Measurements from ENCODE around the gene MYH4.

MYH4 gene

DNA sequence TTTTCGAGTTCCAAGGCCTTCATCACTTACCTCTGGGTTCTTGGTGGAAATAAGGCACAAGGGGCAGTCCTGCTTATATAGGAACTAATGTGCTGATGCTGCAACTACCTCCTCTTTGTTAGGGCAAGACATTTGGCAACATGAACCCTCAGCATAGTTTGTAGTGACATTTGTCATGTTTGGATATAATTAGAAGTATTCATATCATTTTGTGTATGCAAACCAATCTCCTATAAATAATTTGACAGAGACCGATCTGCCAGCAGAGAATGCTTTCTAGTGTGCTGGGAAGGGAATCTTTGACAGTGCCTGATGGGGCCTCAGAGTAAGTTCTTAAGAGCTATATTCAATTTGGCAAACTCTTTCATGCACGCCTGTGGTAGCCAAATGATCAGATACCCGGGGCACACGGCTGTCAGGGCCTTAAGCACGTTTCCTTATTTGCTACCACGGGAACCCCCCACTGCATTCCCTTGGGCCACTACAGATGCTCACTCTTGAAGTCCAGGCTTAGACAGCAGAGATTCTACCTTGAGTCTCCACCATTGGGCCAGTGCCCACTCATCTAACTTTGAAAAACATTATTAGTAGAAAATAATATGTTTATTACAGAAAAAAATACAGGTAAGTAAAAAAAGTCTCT is 47.3 kb downstream of the MYH4 start, which contains the start of gene MYH8:
MYH8 (minus strand) TSS at position 51 of the 643 bp plus-strand sequence. CDS start 1,723 bp downstream, outside the sequence.
- DNase-seq (ENCODE audit: low read depth in 2 of 2): no peak

DNA sequence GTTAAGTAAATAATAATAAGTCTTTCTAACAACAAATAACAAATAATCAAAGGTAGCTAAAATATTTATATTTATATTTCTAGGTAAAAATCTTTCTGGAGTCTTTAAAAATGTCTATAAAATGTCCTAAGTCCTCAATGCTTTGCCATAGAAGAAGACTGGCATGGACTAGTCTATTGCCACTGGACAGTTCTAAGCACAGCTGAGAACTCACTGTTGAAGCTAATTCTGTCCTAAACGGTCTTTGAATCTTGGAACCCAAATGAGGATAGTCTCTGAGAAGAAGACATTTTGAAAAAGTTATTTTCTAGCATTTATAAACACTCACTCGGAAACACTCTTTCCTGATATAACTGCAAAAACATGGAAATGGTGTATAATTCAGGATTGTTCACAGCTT is 48.1 kb downstream of the MYH4 start:
- DNase-seq (ENCODE audit: low read depth in 2 of 2): no peak

DNA sequence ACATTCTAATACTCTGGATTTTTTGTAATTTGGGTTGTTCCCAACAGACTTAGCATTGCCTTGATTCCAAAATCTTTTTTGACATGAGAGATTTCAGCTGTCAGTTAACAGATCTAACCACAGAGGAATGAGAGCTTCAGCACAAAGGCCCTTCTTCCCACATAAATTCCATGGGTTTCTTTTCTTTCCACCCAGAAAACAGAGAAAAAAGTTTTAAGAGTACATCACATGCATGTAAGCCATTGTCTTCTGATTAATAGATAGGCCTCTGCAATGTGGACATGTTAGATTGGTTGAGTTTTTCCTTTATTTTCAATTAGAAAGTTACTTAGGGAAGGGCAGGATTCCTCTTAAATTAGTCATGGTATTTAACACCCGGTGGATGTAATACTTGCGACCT is 48.5 kb downstream of the MYH4 start:
- no peak for DNase-seq (ENCODE audit: low read depth in 2 of 2)

DNA sequence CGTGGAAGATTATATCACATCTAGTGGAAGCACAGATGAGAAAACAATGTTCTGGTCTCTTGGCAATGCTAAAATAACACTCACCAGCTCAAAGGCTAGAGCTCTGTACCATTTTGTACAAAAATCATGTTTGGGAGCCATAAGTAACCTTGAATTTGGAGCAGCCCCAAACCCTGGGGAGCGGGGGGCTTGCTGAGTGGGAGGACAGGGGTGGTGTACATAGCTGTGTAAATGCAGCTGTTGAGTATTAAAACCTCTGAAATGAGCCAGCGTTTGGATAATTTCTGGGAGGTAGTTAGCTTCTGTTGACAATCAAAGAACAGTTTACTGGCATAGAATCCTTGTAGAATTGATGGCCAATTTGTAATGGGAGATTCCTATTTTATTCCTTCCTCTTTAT is 51.9 kb downstream of the MYH4 start:
- DNase-seq (ENCODE audit: low read depth in 2 of 2): no peak

DNA sequence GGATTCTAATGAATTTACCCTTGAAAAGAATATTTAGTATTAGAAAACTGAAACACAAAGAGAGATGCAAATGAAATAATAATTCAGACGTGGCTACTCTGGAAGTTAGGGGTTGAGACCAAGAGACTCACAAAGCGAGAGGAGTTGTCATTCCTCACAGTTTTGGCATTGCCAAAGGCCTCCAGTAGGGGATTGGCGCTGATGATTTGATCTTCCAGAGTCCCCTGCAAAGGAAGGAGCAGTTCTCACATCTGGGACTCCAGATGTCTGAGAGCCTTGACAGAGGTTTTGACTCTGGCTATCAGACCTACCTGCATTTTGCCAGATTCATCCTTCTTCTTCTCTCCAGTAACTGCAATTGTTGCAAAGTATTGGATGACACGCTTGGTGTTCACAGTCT is 54.2 kb downstream of the MYH4 start:
- no peak for DNase-seq (ENCODE audit: low read depth in 2 of 2)

DNA sequence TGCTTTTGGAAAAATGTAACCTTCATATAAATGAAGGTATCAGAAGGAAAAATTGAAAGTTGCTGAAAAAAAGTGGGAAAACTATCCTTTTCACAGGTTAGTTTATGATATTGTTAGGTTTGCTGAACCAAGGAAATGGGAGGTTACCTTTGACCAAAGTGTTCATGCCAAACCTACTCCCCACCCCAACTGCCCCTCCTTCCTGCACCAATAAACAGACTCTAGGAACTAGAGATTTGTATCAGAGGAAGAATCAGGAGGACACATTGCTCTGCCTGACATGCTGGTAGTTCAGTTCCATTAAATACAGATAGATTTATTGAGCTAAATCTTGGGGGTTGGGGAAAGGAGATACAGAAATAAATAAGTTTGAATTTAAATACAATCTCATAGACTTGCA is 65.8 kb downstream of the MYH4 start:
- DNase-seq (ENCODE audit: low read depth in 2 of 2): no peak

DNA sequence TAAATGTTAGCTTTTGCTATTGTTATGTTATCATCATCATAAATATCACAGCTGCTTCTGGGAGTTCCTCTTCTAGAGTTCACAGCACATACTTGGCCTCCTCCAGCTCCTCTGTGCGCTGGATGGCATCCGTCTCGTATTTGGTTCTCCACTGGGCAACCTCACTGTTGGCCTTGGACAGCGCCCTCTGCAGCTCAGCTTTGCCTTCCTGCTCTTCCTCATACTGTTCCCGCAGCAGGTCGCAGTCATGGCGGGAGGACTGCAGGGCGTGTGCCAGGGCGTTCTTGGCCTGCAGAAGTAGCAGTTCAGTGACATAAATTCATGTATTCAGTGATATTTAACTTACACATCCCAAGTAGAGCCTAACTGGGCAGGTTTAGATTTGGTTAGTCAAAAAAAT is 71.0 kb downstream of the MYH4 start:
- no peak for DNase-seq (ENCODE audit: low read depth in 2 of 2)

DNA sequence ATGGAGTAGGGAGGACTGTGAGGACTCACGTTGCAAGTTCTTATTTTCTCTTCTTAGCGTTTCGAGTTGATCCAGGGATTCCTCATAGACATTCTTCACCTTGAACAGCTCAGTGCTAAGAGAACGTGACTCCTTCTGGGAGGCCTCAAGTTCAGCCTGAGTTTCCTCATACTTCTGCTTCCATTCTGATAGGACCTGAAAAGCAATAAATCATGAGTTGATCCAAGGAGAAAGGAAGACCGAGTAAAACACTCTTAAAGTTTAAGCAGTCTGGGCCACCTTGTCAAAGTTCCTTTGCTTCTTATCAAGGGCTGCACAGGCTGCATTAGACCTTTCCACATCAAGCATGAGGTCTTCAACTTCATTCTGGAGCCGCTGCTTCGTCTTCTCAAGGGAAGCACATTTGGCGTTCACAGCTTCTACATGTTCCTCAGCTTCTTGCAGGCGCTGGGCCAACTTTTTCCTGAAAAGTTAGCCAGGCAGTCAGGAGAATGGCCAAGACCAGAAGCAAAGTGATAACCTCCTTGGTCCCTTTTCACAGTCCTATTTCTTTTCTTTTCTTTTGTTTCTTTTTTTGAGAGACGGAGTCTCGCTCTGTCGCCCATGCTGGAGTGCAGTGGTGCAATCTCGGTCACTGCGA is 72.7 kb downstream of the MYH4 start:
- DNase-seq (ENCODE audit: low read depth in 2 of 2): no peak

DNA sequence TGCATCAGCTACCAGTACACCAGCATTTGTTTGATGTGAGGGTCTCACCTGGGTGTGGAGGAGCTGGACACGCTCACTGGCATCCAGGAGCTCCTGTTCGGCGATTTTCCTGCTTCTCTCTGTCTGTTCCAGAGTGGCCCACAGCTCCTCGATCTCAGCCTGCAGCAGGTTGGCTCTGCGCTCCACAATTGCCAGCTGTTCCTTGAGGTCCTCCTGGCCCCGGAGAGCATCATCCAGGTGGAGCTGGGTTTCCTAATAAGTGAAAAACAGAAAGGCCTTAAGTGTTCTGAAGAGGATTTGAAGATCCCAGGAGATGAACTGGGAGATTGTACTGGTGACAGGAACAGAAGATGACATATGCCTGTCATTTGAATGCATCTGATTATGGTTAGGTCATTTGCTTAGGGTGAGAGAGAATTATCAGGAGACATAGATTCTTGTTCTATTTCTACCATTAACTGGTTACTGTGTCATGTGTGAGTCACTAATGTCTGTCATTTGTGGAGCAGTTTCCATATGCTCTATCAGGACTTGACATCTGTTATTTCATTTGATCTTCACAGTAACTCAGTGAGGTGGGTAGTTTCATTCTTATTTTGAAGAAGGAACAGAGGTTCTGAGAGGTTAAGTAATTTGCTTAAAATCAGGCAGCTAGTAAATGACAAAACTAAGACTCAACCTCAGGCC is 75.0 kb downstream of the MYH4 start:
- DNase-seq (ENCODE audit: low read depth in 2 of 2): no peak

Measured in activated CD8-positive, alpha-beta memory T cell treated with anti-CD3 and anti-CD28 coated beads for 4 hours (primary cell).